ENCODE data around the gene DLG1.

GRCh38 chr3:197040658-197041057 is 257.8 kb downstream of the DLG1 start:
- TF ChIP-seq CTCF (conservative IDR thresholded peaks at IDR 0.05 in 1 of 2, IDR thresholded peaks at IDR 0.05 in 1 of 2; ENCODE audit: low read depth in 1 of 2, low read length in 2 of 2) (no peak), EZH2 (IDR thresholded peaks at IDR 0.05; ENCODE audit: low read length, missing control alignments) (no peak)

All from fibroblast of lung (primary cell).